Endometrium (tissue), 2 donors: ENCODE results near the gene ZNF287.

Experiments used
- FAIRE-seq: peaks from 2 replicates; lab custom pipeline; 2012; peaks lifted over from hg19 to GRCh38; lab: Jason Lieb, UNC
- donor health status: control.
- donor health status: control.

The ZNF287 gene

GRCh38 chr17:16516594-16517051, 52.4 kb downstream of the ZNF287 start:
- no peak for FAIRE-seq

GRCh38 chr17:16515933-16516332, 53.1 kb downstream of the ZNF287 start:
- no peak for FAIRE-seq

- FAIRE-seq, result no peak
Measured at GRCh38 chr17:16513873-16514272, 55.1 kb downstream of the ZNF287 start.

- no peak for FAIRE-seq
Measured at GRCh38 chr17:16512011-16512410, 57.0 kb downstream of the ZNF287 start.

- FAIRE-seq, result no peak
Measured at GRCh38 chr17:16511593-16511992, 57.4 kb downstream of the ZNF287 start.

- no peak for FAIRE-seq
Measured at GRCh38 chr17:16507918-16508533, 61.0 kb downstream of the ZNF287 start.

GRCh38 chr17:16506188-16506587, 62.8 kb downstream of the ZNF287 start:
- FAIRE-seq, result no peak

GRCh38 chr17:16504984-16505383, 64.0 kb downstream of the ZNF287 start:
- no peak for FAIRE-seq
